HG02885 (cell line): ENCODE results near the gene PTX4.

Experiments
- ATAC-seq: cut with Tn5 transposase; IDR thresholded peaks from one replicate; pipeline ENCODE4 v1.9.1; 2021; ENCODE audit warnings: mild to moderate bottlenecking; ENCODE audit not compliant: unreplicated experiment, poor library complexity

The PTX4 gene

GRCh38 chr16:1502092-1503004 lies 13.6 kb upstream of the PTX4 start:
- no peak for ATAC-seq

- no peak for ATAC-seq
These were observed 12.9 kb upstream of the PTX4 start for GRCh38 chr16:1501630-1502029.

GRCh38 chr16:1500465-1501150 lies 11.9 kb upstream of the PTX4 start:
- no peak for ATAC-seq

- no peak for ATAC-seq
These were observed 11.2 kb upstream of the PTX4 start for GRCh38 chr16:1499756-1500464.

GRCh38 chr16:1498899-1499676 lies 10.3 kb upstream of the PTX4 start:
- no peak for ATAC-seq

- no peak for ATAC-seq
These were observed 8.4 kb upstream of the PTX4 start for GRCh38 chr16:1497014-1497598.

GRCh38 chr16:1496464-1496863 lies 7.7 kb upstream of the PTX4 start:
- no peak for ATAC-seq

- no peak for ATAC-seq
These were observed 7.1 kb upstream of the PTX4 start for GRCh38 chr16:1495889-1496262.

- no peak for ATAC-seq
These were observed 6.6 kb upstream of the PTX4 start for GRCh38 chr16:1495211-1495888.

GRCh38 chr16:1494711-1495110 lies 6.0 kb upstream of the PTX4 start:
- ATAC-seq: no peak

GRCh38 chr16:1494129-1494640 lies 5.4 kb upstream of the PTX4 start:
- no peak for ATAC-seq

- ATAC-seq: peak; percentile 10
These were observed 5.0 kb upstream of the PTX4 start for GRCh38 chr16:1493746-1494094.

GRCh38 chr16:1492923-1493745 lies 4.4 kb upstream of the PTX4 start, which contains the start of gene TELO2:
Gene TELO2, plus strand, starts transcription at chr16:1493360. Its CDS starts 922 bp downstream, at chr16:1494282.
- peak; percentile 76 for ATAC-seq

GRCh38 chr16:1492082-1492922 lies 3.6 kb upstream of the PTX4 start:
- ATAC-seq: no peak

GRCh38 chr16:1491327-1491726 lies 2.6 kb upstream of the PTX4 start:
- ATAC-seq: no peak

- no peak for ATAC-seq
These were observed 333 bp upstream of the PTX4 start for GRCh38 chr16:1489077-1489476.

- ATAC-seq: no peak
These were observed 616 bp downstream of the PTX4 start for GRCh38 chr16:1488054-1488601.
